Mammary epithelial cell (primary cell): ENCODE measurements around the gene EEF1A2.

ENCODE experiments used
- EZH2 ChIP-seq: IDR thresholded peaks from 2 replicates; pipeline ENCODE4 v1.6.1; 2012; ENCODE audit warnings: low read length, inconsistent platforms, borderline replicate concordance
- TF ChIP-seq, protein P1 (sequence below), 2 donors: IDR thresholded peaks in 1 of 2; conservative IDR thresholded peaks in 1 of 2; 2 replicates each; pipeline ENCODE4 v1.5.1; 2011 to 2012; ENCODE audit warnings: inconsistent platforms in 2 of 2, low read length in 2 of 2, mild to moderate bottlenecking in 2 of 2, control low read depth in 1 of 2, low read depth in 1 of 2; ENCODE audit not compliant: insufficient read depth in 1 of 2; ENCODE audit errors: extremely low read depth in 1 of 2

DNA sequence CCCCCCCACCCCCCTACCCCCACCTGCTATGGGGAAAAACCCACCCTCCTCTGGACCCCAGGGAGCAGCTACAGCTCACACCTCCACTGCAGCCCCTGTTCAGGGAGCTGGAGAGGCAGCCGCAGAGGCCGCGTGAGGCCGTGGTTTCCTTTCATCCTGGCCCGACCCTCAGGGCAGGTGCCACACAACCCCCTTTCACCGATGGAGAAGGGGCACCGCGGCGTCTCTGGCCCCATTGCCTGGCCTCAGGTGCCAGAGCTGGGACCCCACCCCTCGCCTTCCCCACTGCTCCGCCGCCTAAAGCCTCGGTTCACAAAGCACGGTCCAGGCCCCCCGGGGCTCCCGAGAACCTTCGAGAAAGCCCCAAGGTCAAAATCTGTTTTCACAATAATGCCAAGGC is 14.6 kb downstream of the EEF1A2 start:
- TF ChIP-seq, protein P1, sequence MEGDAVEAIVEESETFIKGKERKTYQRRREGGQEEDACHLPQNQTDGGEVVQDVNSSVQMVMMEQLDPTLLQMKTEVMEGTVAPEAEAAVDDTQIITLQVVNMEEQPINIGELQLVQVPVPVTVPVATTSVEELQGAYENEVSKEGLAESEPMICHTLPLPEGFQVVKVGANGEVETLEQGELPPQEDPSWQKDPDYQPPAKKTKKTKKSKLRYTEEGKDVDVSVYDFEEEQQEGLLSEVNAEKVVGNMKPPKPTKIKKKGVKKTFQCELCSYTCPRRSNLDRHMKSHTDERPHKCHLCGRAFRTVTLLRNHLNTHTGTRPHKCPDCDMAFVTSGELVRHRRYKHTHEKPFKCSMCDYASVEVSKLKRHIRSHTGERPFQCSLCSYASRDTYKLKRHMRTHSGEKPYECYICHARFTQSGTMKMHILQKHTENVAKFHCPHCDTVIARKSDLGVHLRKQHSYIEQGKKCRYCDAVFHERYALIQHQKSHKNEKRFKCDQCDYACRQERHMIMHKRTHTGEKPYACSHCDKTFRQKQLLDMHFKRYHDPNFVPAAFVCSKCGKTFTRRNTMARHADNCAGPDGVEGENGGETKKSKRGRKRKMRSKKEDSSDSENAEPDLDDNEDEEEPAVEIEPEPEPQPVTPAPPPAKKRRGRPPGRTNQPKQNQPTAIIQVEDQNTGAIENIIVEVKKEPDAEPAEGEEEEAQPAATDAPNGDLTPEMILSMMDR (conservative IDR thresholded peaks at IDR 0.05 in 1 of 2, IDR thresholded peaks at IDR 0.05 in 1 of 2; ENCODE audit: extremely low read depth in 1 of 2, insufficient read depth in 1 of 2, low read depth in 1 of 2, low read length in 2 of 2): no peak
- TF ChIP-seq EZH2: no peak
